Neutrophil (primary cell): ENCODE results near the gene PPP4R3B.
A peak's percentile ranks its signal among the peaks of the same experiment; 100 is the strongest.

Experiments
- H3K27ac ChIP-seq: fragments of 200-600 bp; sonication (generic); 2 replicates; pipeline ENCODE4 v1.5.1; 2016; ENCODE audit warnings: mild to moderate bottlenecking, moderate library complexity
- H3K27me3 ChIP-seq: fragments of 200-600 bp; sonication (generic); 2 replicates; pipeline ENCODE4 v1.6.0; 2016; ENCODE audit warnings: mild to moderate bottlenecking
- H3K36me3 ChIP-seq: fragments of 200-600 bp; sonication (generic); 2 replicates; pipeline ENCODE4 v1.5.1; 2017
- H3K4me1 ChIP-seq, 2 experiments: fragments of 200-600 bp in 1 of 2; sonication (generic) in 1 of 2; 1 replicate in 1 of 2; 2 replicates in 1 of 2; pipeline versions ENCODE4 v1.5.1 to v1.6.1; 2013 to 2016; ENCODE audit warnings: low read depth in 1 of 2, low read length in 1 of 2, mild to moderate bottlenecking in 1 of 2, moderate library complexity in 1 of 2; ENCODE audit not compliant: control insufficient read depth in 1 of 2, insufficient read depth in 1 of 2
- H3K4me3 ChIP-seq, 2 experiments: fragments of 200-600 bp in 1 of 2; sonication (generic) in 1 of 2; 1 replicate in 1 of 2; 2 replicates in 1 of 2; pipeline ENCODE4 v1.5.1; 2013 to 2016; ENCODE audit warnings: low read depth in 1 of 2, low read length in 1 of 2, mild to moderate bottlenecking in 1 of 2, moderate library complexity in 1 of 2
- H3K9me3 ChIP-seq: fragments of 200-600 bp; sonication (generic); 2 replicates; pipeline ENCODE4 v1.5.1; 2016
- TF ChIP-seq, protein P1 (sequence below): fragments of 200-600 bp; sonication (generic); IDR thresholded peaks from 2 replicates; pipeline ENCODE4 v1.5.1; 2016; ENCODE audit warnings: antibody characterized with exemption

PPP4R3B gene

DNA sequence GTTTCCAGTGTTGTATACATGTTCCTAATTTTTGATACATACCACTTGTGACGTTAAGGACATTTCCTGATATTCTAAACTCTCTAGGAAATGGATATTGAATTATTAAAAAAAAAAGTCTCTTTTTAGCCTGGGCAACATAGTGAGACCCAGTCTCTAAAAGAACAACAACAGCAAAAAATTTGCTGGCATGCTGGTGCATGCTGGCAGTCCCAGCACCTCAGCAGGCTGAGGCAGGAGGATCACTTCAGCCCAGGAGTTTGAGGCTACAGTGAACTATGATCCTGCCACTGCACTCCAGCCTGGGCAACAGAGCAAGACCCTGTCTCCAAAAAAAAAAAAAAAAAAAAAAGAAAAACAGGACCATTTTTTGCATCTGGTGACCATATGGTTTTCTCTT is 10.5 kb upstream of the PPP4R3B start:
- Histone ChIP-seq H3K27me3 (no peaks in the 10 kb centered on the region), H3K9me3 (no peaks in the 10 kb centered on the region), H3K36me3 (peaks cover 17% of the 10 kb centered on the region), H3K4me3 (no peak overlapping the region), H3K4me1 (no peaks in the 10 kb centered on the region), H3K27ac (no peak overlapping the region)
- TF ChIP-seq, protein P1, sequence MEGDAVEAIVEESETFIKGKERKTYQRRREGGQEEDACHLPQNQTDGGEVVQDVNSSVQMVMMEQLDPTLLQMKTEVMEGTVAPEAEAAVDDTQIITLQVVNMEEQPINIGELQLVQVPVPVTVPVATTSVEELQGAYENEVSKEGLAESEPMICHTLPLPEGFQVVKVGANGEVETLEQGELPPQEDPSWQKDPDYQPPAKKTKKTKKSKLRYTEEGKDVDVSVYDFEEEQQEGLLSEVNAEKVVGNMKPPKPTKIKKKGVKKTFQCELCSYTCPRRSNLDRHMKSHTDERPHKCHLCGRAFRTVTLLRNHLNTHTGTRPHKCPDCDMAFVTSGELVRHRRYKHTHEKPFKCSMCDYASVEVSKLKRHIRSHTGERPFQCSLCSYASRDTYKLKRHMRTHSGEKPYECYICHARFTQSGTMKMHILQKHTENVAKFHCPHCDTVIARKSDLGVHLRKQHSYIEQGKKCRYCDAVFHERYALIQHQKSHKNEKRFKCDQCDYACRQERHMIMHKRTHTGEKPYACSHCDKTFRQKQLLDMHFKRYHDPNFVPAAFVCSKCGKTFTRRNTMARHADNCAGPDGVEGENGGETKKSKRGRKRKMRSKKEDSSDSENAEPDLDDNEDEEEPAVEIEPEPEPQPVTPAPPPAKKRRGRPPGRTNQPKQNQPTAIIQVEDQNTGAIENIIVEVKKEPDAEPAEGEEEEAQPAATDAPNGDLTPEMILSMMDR = no peak

DNA sequence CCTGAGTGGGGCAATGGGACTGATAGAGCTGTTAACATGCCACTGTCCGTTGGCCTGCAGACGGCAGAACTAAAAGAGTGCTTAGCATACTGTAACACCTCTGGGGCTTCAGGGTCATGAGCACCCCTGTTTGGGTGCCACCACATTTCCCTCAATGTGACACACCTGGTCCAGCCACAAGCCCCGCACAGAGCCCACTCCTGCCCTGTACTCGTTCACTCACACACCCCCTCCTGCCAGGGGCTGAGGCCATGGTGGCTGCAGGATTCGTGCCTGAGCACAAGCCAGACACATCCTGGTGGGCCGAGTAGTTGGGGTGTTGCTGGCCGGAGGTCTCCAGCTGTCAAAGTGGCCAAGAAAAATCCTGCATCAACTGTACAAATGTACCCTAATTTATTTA is 4.4 kb upstream of the PPP4R3B start:
- Histone ChIP-seq H3K27me3 (no peaks in the 10 kb centered on the region), H3K27ac (no peak overlapping the region), H3K4me3 (no peak overlapping the region), H3K36me3 (peaks cover 17% of the 10 kb centered on the region), H3K4me1 (peaks cover 14 to 27% of the 10 kb centered on the region in 2 experiments), H3K9me3 (no peaks in the 10 kb centered on the region)
- TF ChIP-seq, protein P1 = no peak

DNA sequence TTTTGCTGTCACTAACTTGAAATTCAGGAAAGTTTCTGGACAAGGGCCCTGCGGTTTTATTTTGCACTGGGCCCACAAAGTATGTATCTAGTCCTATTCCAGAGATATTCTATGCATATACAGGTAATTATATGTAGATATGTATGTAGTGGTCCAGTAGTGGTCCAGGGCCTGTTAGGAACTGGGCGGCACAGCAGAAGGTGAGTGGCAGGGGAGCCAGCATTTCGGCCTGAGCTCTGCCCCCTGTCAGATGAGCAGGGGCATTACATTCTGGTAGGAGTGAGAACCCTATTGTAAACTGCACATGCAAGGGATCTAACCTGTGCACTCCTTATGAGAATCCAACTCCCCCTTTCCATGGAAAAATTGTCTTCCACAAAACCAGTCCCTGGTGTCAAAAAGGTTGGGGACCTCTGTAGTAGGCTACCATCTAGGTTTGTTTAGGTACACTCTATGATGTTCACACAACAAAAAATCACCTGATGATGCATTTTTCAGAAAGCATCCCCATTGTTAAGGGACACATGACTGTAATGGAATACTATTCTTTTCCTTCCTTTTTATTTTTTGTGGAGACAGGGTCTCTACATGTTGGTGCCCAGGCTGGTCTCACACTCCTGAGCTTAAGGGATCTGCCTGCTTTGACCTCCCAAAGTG is 2.8 kb upstream of the PPP4R3B start:
- H3K27me3 ChIP-seq = no peaks in the 10 kb centered on the region
- H3K4me1 ChIP-seq = peaks cover 26 to 42% of the 10 kb centered on the region in 2 experiments

DNA sequence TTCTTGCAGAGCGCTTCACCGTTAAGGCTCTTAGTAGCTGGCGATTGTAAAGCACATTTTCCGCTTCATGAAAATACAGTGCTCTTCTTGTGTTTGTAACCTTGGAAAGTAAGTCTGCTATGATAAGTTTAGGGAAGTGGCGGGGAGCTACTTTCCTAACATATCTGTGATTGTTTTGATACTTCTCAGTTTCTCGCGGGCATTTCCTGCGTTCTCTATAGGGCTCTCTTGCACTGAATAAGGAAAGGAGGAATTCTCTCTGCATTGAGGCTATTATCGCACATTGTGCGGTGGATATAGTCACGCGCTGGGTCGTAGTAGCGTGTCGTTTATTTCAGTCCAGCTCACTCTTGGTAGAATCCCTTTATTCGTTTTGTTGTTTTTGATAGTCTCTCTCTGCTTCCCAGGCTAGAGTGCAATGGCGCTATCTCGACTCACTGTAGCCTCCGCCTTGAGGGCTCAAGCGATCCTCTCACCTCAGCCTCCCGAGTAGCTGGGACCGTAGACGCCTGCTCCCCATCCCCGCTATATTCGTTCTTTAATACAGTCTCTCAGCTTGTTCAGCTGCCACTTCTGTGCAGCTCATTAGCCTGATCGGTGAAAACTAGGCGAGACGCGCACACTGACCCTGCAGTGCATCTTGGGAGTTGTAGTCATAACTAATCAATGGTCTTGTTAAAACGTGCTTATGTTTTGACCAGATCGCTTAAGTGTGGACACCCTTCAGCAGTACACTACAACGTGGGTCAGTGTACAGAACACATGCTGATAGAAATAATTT is 1.0 kb upstream of the PPP4R3B start:
- H3K4me3 ChIP-seq = peak overlapping the region; percentile 80 to 88
- H3K27me3 ChIP-seq = no peaks in the 10 kb centered on the region
- H3K27ac ChIP-seq = peak overlapping the region; percentile 90
- TF ChIP-seq, protein P1 = no peak
- H3K9me3 ChIP-seq = no peaks in the 10 kb centered on the region
- peaks cover 26 to 48% of the 10 kb centered on the region in 2 experiments for H3K4me1 ChIP-seq
- peaks cover 25% of the 10 kb centered on the region for H3K36me3 ChIP-seq

More for the DNA sequence above, 2.8 kb upstream of the PPP4R3B start:
- TF ChIP-seq, protein P1 = no peak
- Histone ChIP-seq H3K36me3 (peaks cover 13% of the 10 kb centered on the region), H3K4me3 (no peak overlapping the region), H3K27ac (no peak overlapping the region), H3K9me3 (no peaks in the 10 kb centered on the region)

DNA sequence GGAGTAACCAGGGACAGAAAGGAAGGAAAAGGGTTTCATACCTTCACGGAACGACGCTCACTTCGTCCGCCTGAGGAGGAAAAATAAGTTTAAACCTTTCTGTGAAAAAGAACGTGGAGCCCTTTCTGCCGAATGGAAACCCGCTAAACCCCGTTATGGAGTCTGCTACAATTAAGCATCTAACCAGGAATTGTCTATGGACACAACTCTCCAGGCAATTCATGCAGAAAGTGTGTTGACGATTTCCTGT is 528 bp upstream of the PPP4R3B start:
- Histone ChIP-seq H3K4me1 (peaks cover 26 to 48% of the 10 kb centered on the region in 2 experiments), H3K27ac (peak overlapping the region; percentile 90), H3K9me3 (no peaks in the 10 kb centered on the region), H3K36me3 (peaks cover 29% of the 10 kb centered on the region), H3K27me3 (no peaks in the 10 kb centered on the region), H3K4me3 (peak overlapping the region; percentile 80 to 88)
- TF ChIP-seq, protein P1 = no peak
